GM23338 (cell line): ENCODE data around the gene NKAIN2. TPM values are rescaled to one million over a fixed set of nuclear protein-coding genes. Genes with fewer than 3 reads are reported as not detected.

Experiments used
- ATAC-seq: fragments of 200-7000 bp; cut with Tn5 transposase; 3 replicates; pipeline ENCODE4 v1.9.1; 2020
- DNase-seq: peaks from one replicate; pipeline ENCODE4 v3.0.0-alpha.2; 2015; ENCODE audit warnings: low spot score
- H2AFZ ChIP-seq: fragments of 200-600 bp; sonication (generic); 2 replicates; pipeline ENCODE4 v1.8.0; 2016; ENCODE audit warnings: antibody characterized with exemption, mild to moderate bottlenecking, moderate library complexity
- H3F3A ChIP-seq: fragments of 200-600 bp; sonication (generic); replicated peaks from 2 replicates; pipeline ENCODE4 v1.8.0; 2017; ENCODE audit warnings: antibody characterized with exemption, mixed run types, low read depth
- H3K27ac ChIP-seq: fragments of 200-600 bp; sonication (generic); 2 replicates; pipeline ENCODE4 v1.6.1; 2016; ENCODE audit warnings: low read depth
- H3K27me3 ChIP-seq: fragments of 200-600 bp; sonication (generic); 2 replicates; pipeline ENCODE4 v1.8.0; 2016; ENCODE audit warnings: mild to moderate bottlenecking, mixed run types, moderate library complexity; ENCODE audit not compliant: insufficient read depth
- H3K36me3 ChIP-seq: fragments of 200-600 bp; sonication (generic); 2 replicates; pipeline ENCODE4 v1.8.0; 2016; ENCODE audit warnings: mild to moderate bottlenecking; ENCODE audit not compliant: insufficient read depth
- H3K4me1 ChIP-seq: fragments of 200-600 bp; sonication (generic); 2 replicates; pipeline ENCODE4 v1.8.0; 2016; ENCODE audit warnings: mild to moderate bottlenecking, moderate library complexity; ENCODE audit not compliant: insufficient read depth
- H3K4me2 ChIP-seq: fragments of 200-600 bp; sonication (generic); 2 replicates; pipeline ENCODE4 v1.7.1; 2017; ENCODE audit warnings: mixed run types
- H3K4me3 ChIP-seq: fragments of 200-600 bp; sonication (generic); 2 replicates; pipeline ENCODE4 v1.6.1; 2016; ENCODE audit warnings: mixed run types
- H3K79me2 ChIP-seq: fragments of 200-600 bp; sonication (generic); replicated peaks from 2 replicates; pipeline ENCODE4 v1.8.0; 2017; ENCODE audit warnings: mild to moderate bottlenecking; ENCODE audit not compliant: insufficient read depth
- H3K9me2 ChIP-seq: fragments of 200-600 bp; sonication (generic); 2 replicates; pipeline ENCODE4 v1.8.0; 2017; ENCODE audit not compliant: insufficient read depth
- H4K20me1 ChIP-seq: fragments of 200-600 bp; sonication (generic); replicated peaks from 2 replicates; pipeline ENCODE4 v1.8.0; 2017; ENCODE audit warnings: mild to moderate bottlenecking; ENCODE audit not compliant: insufficient read depth
- H3K27ac Mint-ChIP-seq: 2 replicates; pipeline ENCODE4 v1.8.0; 2020; ENCODE audit warnings: inconsistent platforms, mild to moderate bottlenecking, moderate library complexity, mixed read lengths
- H3K27me3 Mint-ChIP-seq: 3 replicates; pipeline ENCODE4 v1.8.0; 2022; ENCODE audit warnings: low read depth, mild to moderate bottlenecking, moderate library complexity, mixed read lengths, inconsistent platforms; ENCODE audit not compliant: insufficient read depth, poor library complexity
- H3K36me3 Mint-ChIP-seq: 3 replicates; pipeline ENCODE4 v1.8.0; 2021; ENCODE audit warnings: low read depth, mild to moderate bottlenecking, inconsistent platforms, moderate library complexity, mixed read lengths
- H3K4me1 Mint-ChIP-seq: 3 replicates; pipeline ENCODE4 v1.8.0; 2020; ENCODE audit warnings: mild to moderate bottlenecking, inconsistent platforms, mixed read lengths
- H3K4me3 Mint-ChIP-seq: 3 replicates; pipeline ENCODE4 v1.8.0; 2021; ENCODE audit warnings: moderate library complexity, mild to moderate bottlenecking, inconsistent platforms, mixed read lengths
- H3K9me3 Mint-ChIP-seq: 3 replicates; pipeline ENCODE4 v1.8.0; 2020; ENCODE audit warnings: moderate library complexity, mild to moderate bottlenecking, inconsistent platforms, mixed read lengths
- CREB1 ChIP-seq: fragments of 250-450 bp; sonication (Bioruptor Pico); IDR thresholded peaks from 2 replicates; pipeline ENCODE4 v1.5.0; 2020; ENCODE audit warnings: low read depth, mild to moderate bottlenecking, moderate library complexity
- EZH2 ChIP-seq: fragments of 200-600 bp; sonication (generic); IDR thresholded peaks from one replicate; pipeline ENCODE4 v1.8.0; 2017; ENCODE audit warnings: antibody characterized with exemption, mild to moderate bottlenecking, low read depth; ENCODE audit not compliant: unreplicated experiment
- EZH2phosphoT487 ChIP-seq: fragments of 200-600 bp; sonication (generic); IDR thresholded peaks from one replicate; pipeline ENCODE4 v1.8.1; 2018; ENCODE audit warnings: antibody characterized with exemption; ENCODE audit not compliant: unreplicated experiment
- JUNB ChIP-seq: IDR thresholded peaks from one replicate; pipeline ENCODE4 v1.6.1; 2016; ENCODE audit warnings: antibody characterized with exemption; ENCODE audit not compliant: unreplicated experiment
- NANOG ChIP-seq: IDR thresholded peaks from 2 replicates; pipeline ENCODE4 v1.6.1; 2016; ENCODE audit warnings: antibody characterized with exemption, borderline replicate concordance
- POLR2AphosphoS5 ChIP-seq: IDR thresholded peaks from 2 replicates; pipeline ENCODE4 v1.6.1; 2016; ENCODE audit warnings: antibody characterized with exemption, low read depth
- STAT1 ChIP-seq: IDR thresholded peaks from one replicate; pipeline ENCODE4 v1.6.1; 2016; ENCODE audit warnings: antibody characterized with exemption; ENCODE audit not compliant: unreplicated experiment
- ZNF114 ChIP-seq: fragments of 250-450 bp; sonication (Bioruptor Pico); IDR thresholded peaks from 2 replicates; pipeline ENCODE4 v1.5.0; 2020; ENCODE audit warnings: mild to moderate bottlenecking, moderate library complexity
- ZNF331 ChIP-seq: fragments of 250-450 bp; sonication (Bioruptor Pico); IDR thresholded peaks from 2 replicates; pipeline ENCODE4 v1.5.0; 2020; ENCODE audit warnings: low read depth, mild to moderate bottlenecking, moderate library complexity
- polyA plus RNA-seq: library from polyadenylated mRNA; unstranded; fragments of >200 nt; fragmentation: Nextera tagmentation; extraction: Ambion mirVana; gene quantifications from 2 replicates; pipeline ENCODE4 v1.2.1, GENCODE V29; 2016
- total RNA-seq: library from RNA; depleted of rRNA; stranded (reverse); fragments of >200 nt; shearing (Covaris generic); gene quantifications from 2 replicates; pipeline ENCODE4 v1.2.3, GENCODE V29; 2014
- TF ChIP-seq, protein P1 (sequence below): IDR thresholded peaks from one replicate; pipeline ENCODE4 v1.6.1; 2018; ENCODE audit warnings: antibody characterized with exemption; ENCODE audit not compliant: unreplicated experiment
- TF ChIP-seq, protein P2 (sequence below), 2 experiments: fragments of 200-600 bp in 1 of 2; sonication (generic) in 1 of 2; conservative IDR thresholded peaks; 2 replicates each; pipeline versions ENCODE4 v1.5.1 to v1.6.1; 2016 to 2017; ENCODE audit warnings: antibody characterized with exemption in 2 of 2, low read depth in 2 of 2, mild to moderate bottlenecking in 2 of 2, moderate library complexity in 1 of 2
- TF ChIP-seq, protein P3 (sequence below): IDR thresholded peaks from 2 replicates; pipeline ENCODE4 v1.6.1; 2016; ENCODE audit warnings: antibody characterized with exemption
- TF ChIP-seq, protein P4 (sequence below): fragments of 250-450 bp; sonication (Bioruptor Pico); IDR thresholded peaks from 2 replicates; pipeline ENCODE4 v1.5.0; 2020; ENCODE audit warnings: mild to moderate bottlenecking, moderate library complexity

Gene NKAIN2
- total and polyA plus RNA-seq, 2 experiments from 2014 or later = 0.39 to 1.1 TPM

DNA sequence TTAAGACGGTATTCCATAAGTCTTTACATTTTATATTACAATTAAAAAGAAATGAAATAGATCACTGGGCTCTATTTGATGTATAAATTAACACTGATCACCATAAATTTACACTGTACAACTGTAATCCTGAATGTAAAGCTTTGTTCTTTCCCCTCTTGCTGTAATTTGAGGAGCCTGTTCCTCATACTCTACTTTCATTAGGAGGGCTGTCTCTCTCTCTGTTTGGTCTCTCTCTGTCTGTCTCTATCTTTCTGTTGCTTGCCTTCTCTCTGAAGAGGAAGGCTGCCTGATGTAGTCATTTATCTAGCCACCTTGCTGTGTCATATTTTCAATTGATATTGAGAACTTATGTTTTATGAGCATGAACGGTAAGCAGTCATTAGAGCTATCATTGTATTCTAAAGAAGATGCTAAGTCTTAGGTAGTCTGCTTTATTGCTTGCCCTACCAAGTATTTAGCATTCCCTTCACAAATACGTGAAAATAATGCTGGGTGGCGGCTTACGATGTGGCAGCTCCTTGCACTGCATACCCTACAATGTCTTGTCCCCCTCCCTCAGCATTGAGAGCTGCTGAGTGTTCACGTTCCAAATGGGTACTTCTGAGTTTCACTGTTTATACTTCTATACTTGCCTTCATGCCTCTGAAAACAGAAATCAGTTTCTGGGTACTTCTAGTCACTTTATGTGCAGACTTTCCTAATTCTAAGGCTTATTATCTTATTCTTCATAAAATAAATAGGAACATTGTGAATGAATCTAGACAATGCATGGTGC is 205.5 kb downstream of the NKAIN2 start:
- no peaks in the 10 kb centered on the region for H4K20me1 ChIP-seq
- H3K27me3 ChIP-seq = no peaks in the 10 kb centered on the region
- H3K4me3 ChIP-seq = no peak overlapping the region
- peak overlapping the region; percentile 10; the same call in 1 of the 2 replicates for H2AFZ ChIP-seq
- Mint-ChIP-seq H3K27me3 (peaks cover 2% of the 10 kb centered on the region), H3K27ac (no peak overlapping the region), H3K36me3 (no peaks in the 10 kb centered on the region), H3K9me3 (no peaks in the 10 kb centered on the region), H3K4me1 (peaks cover 2% of the 10 kb centered on the region; the same call in 2 of the 3 replicates), H3K4me3 (no peak overlapping the region)
- no peak overlapping the region for H3K27ac ChIP-seq
- no peaks in the 10 kb centered on the region for H3F3A ChIP-seq
- no peaks in the 10 kb centered on the region for H3K36me3 ChIP-seq
- no peaks in the 10 kb centered on the region for H3K9me2 ChIP-seq
- no peaks in the 10 kb centered on the region for H3K79me2 ChIP-seq
- H3K4me2 ChIP-seq = no peak overlapping the region
- no peak for DNase-seq
- no peak for ATAC-seq
- TF ChIP-seq, protein P1, sequence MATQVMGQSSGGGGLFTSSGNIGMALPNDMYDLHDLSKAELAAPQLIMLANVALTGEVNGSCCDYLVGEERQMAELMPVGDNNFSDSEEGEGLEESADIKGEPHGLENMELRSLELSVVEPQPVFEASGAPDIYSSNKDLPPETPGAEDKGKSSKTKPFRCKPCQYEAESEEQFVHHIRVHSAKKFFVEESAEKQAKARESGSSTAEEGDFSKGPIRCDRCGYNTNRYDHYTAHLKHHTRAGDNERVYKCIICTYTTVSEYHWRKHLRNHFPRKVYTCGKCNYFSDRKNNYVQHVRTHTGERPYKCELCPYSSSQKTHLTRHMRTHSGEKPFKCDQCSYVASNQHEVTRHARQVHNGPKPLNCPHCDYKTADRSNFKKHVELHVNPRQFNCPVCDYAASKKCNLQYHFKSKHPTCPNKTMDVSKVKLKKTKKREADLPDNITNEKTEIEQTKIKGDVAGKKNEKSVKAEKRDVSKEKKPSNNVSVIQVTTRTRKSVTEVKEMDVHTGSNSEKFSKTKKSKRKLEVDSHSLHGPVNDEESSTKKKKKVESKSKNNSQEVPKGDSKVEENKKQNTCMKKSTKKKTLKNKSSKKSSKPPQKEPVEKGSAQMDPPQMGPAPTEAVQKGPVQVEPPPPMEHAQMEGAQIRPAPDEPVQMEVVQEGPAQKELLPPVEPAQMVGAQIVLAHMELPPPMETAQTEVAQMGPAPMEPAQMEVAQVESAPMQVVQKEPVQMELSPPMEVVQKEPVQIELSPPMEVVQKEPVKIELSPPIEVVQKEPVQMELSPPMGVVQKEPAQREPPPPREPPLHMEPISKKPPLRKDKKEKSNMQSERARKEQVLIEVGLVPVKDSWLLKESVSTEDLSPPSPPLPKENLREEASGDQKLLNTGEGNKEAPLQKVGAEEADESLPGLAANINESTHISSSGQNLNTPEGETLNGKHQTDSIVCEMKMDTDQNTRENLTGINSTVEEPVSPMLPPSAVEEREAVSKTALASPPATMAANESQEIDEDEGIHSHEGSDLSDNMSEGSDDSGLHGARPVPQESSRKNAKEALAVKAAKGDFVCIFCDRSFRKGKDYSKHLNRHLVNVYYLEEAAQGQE = no peak
- TF ChIP-seq ZNF114 (CRISPR knock-in tag) = no peak
- TF ChIP-seq NANOG = no peak
- no peak for TF ChIP-seq EZH2phosphoT487
- no peak for TF ChIP-seq JUNB
- TF ChIP-seq, protein P2, sequence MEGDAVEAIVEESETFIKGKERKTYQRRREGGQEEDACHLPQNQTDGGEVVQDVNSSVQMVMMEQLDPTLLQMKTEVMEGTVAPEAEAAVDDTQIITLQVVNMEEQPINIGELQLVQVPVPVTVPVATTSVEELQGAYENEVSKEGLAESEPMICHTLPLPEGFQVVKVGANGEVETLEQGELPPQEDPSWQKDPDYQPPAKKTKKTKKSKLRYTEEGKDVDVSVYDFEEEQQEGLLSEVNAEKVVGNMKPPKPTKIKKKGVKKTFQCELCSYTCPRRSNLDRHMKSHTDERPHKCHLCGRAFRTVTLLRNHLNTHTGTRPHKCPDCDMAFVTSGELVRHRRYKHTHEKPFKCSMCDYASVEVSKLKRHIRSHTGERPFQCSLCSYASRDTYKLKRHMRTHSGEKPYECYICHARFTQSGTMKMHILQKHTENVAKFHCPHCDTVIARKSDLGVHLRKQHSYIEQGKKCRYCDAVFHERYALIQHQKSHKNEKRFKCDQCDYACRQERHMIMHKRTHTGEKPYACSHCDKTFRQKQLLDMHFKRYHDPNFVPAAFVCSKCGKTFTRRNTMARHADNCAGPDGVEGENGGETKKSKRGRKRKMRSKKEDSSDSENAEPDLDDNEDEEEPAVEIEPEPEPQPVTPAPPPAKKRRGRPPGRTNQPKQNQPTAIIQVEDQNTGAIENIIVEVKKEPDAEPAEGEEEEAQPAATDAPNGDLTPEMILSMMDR (conservative IDR thresholded peaks at IDR 0.05; ENCODE audit: low read depth in 2 of 2) = no peak
- no peak for TF ChIP-seq ZNF331
- TF ChIP-seq, protein P3, sequence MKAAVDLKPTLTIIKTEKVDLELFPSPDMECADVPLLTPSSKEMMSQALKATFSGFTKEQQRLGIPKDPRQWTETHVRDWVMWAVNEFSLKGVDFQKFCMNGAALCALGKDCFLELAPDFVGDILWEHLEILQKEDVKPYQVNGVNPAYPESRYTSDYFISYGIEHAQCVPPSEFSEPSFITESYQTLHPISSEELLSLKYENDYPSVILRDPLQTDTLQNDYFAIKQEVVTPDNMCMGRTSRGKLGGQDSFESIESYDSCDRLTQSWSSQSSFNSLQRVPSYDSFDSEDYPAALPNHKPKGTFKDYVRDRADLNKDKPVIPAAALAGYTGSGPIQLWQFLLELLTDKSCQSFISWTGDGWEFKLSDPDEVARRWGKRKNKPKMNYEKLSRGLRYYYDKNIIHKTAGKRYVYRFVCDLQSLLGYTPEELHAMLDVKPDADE = no peak
- no peak for TF ChIP-seq EZH2
- no peak for TF ChIP-seq CREB1 (CRISPR knock-in tag)
- TF ChIP-seq, protein P4, sequence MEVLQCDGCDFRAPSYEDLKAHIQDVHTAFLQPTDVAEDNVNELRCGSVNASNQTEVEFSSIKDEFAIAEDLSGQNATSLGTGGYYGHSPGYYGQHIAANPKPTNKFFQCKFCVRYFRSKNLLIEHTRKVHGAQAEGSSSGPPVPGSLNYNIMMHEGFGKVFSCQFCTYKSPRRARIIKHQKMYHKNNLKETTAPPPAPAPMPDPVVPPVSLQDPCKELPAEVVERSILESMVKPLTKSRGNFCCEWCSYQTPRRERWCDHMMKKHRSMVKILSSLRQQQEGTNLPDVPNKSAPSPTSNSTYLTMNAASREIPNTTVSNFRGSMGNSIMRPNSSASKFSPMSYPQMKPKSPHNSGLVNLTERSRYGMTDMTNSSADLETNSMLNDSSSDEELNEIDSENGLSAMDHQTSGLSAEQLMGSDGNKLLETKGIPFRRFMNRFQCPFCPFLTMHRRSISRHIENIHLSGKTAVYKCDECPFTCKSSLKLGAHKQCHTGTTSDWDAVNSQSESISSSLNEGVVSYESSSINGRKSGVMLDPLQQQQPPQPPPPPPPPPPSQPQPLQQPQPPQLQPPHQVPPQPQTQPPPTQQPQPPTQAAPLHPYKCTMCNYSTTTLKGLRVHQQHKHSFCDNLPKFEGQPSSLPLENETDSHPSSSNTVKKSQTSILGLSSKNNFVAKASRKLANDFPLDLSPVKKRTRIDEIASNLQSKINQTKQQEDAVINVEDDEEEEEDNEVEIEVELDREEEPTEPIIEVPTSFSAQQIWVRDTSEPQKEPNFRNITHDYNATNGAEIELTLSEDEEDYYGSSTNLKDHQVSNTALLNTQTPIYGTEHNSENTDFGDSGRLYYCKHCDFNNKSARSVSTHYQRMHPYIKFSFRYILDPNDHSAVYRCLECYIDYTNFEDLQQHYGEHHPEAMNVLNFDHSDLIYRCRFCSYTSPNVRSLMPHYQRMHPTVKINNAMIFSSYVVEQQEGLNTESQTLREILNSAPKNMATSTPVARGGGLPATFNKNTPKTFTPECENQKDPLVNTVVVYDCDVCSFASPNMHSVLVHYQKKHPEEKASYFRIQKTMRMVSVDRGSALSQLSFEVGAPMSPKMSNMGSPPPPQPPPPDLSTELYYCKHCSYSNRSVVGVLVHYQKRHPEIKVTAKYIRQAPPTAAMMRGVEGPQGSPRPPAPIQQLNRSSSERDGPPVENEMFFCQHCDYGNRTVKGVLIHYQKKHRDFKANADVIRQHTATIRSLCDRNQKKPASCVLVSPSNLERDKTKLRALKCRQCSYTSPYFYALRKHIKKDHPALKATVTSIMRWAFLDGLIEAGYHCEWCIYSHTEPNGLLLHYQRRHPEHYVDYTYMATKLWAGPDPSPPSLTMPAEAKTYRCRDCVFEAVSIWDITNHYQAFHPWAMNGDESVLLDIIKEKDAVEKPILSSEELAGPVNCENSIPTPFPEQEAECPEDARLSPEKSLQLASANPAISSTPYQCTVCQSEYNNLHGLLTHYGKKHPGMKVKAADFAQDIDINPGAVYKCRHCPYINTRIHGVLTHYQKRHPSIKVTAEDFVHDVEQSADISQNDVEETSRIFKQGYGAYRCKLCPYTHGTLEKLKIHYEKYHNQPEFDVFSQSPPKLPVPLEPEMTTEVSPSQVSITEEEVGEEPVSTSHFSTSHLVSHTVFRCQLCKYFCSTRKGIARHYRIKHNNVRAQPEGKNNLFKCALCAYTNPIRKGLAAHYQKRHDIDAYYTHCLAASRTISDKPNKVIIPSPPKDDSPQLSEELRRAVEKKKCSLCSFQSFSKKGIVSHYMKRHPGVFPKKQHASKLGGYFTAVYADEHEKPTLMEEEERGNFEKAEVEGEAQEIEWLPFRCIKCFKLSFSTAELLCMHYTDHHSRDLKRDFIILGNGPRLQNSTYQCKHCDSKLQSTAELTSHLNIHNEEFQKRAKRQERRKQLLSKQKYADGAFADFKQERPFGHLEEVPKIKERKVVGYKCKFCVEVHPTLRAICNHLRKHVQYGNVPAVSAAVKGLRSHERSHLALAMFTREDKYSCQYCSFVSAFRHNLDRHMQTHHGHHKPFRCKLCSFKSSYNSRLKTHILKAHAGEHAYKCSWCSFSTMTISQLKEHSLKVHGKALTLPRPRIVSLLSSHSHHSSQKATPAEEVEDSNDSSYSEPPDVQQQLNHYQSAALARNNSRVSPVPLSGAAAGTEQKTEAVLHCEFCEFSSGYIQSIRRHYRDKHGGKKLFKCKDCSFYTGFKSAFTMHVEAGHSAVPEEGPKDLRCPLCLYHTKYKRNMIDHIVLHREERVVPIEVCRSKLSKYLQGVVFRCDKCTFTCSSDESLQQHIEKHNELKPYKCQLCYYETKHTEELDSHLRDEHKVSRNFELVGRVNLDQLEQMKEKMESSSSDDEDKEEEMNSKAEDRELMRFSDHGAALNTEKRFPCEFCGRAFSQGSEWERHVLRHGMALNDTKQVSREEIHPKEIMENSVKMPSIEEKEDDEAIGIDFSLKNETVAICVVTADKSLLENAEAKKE = no peak
- no peak for TF ChIP-seq STAT1
- TF ChIP-seq POLR2AphosphoS5 = no peak
- no peaks in the 10 kb centered on the region for H3K4me1 ChIP-seq
